HepG2 (cell line): ENCODE results near the gene SGMS1. TPM values are rescaled to one million over a fixed set of nuclear protein-coding genes. Genes with fewer than 3 reads are reported as not detected.
A peak's percentile ranks its signal among the peaks of the same experiment; 100 is the strongest.

ENCODE experiments used
- ARNT ChIP-seq: fragments of 450-650 bp; IDR thresholded peaks from 2 replicates; pipeline ENCODE4 v1.6.1; 2017
- BORCS8-MEF2B ChIP-seq: sonication (generic); formaldehyde crosslinking; IDR thresholded peaks from 2 replicates; pipeline ENCODE4 v1.8.0; 2022; ENCODE audit warnings: mild to moderate bottlenecking, missing genetic modification reagents
- HOXA5 ChIP-seq: sonication (generic); formaldehyde crosslinking; IDR thresholded peaks from 2 replicates; pipeline ENCODE4 v1.4.0; 2020; ENCODE audit warnings: missing genetic modification reagents
- KDM6A ChIP-seq: IDR thresholded peaks from 2 replicates; pipeline ENCODE4 v1.6.1; 2016; ENCODE audit warnings: low read depth
- LBX2 ChIP-seq: sonication (generic); formaldehyde crosslinking; IDR thresholded peaks from 2 replicates; pipeline ENCODE4 v1.5.0; 2020; ENCODE audit warnings: missing genetic modification reagents, mild to moderate bottlenecking, borderline replicate concordance
- NONO ChIP-seq, 2 experiments: fragments of 450-650 bp in 1 of 2; sonication (generic) in 1 of 2; formaldehyde crosslinking in 1 of 2; IDR thresholded peaks in 1 of 2; conservative IDR thresholded peaks in 1 of 2; 2 replicates each; pipeline versions ENCODE4 v1.6.1 to v1.8.0; 2017 to 2022; ENCODE audit warnings: mild to moderate bottlenecking in 1 of 2, missing genetic modification reagents in 1 of 2, moderate library complexity in 1 of 2
- NRL ChIP-seq: sonication (generic); formaldehyde crosslinking; IDR thresholded peaks from 2 replicates; pipeline ENCODE4 v1.5.0; 2020; ENCODE audit warnings: missing genetic modification reagents, mild to moderate bottlenecking, moderate library complexity, borderline replicate concordance
- PRPF4 ChIP-seq: fragments of 200-400 bp; formaldehyde crosslinking; IDR thresholded peaks from 2 replicates; pipeline ENCODE4 v1.6.1; 2016; ENCODE audit warnings: low read length, low read depth; ENCODE audit not compliant: poor library complexity, severe bottlenecking
- SALL1 ChIP-seq: sonication (generic); formaldehyde crosslinking; IDR thresholded peaks from 2 replicates; pipeline ENCODE4 v1.8.0; 2022; ENCODE audit warnings: mild to moderate bottlenecking, missing genetic modification reagents
- TARDBP ChIP-seq: sonication (generic); formaldehyde crosslinking; IDR thresholded peaks from 2 replicates; pipeline ENCODE4 v1.8.0; 2022; ENCODE audit warnings: mild to moderate bottlenecking, missing genetic modification reagents
- ZC3H13 ChIP-seq: sonication (generic); formaldehyde crosslinking; IDR thresholded peaks from 2 replicates; pipeline ENCODE4 v1.8.1; 2023; ENCODE audit warnings: mild to moderate bottlenecking, missing genetic modification reagents, moderate library complexity
- ZNF224 ChIP-seq: sonication (generic); formaldehyde crosslinking; IDR thresholded peaks from 2 replicates; pipeline ENCODE4 v1.5.0; 2020; ENCODE audit warnings: mild to moderate bottlenecking, missing genetic modification reagents
- ZNF234 ChIP-seq: sonication (generic); formaldehyde crosslinking; conservative IDR thresholded peaks from 2 replicates; pipeline ENCODE4 v1.5.1; 2020; ENCODE audit warnings: mild to moderate bottlenecking, missing genetic modification reagents
- ZNF556 ChIP-seq: sonication (generic); formaldehyde crosslinking; IDR thresholded peaks from 2 replicates; pipeline ENCODE4 v1.4.0; 2020; ENCODE audit warnings: mild to moderate bottlenecking, missing genetic modification reagents, borderline replicate concordance
- ZNF572 ChIP-seq: sonication (generic); formaldehyde crosslinking; IDR thresholded peaks from 2 replicates; pipeline ENCODE4 v1.5.1; 2020; ENCODE audit warnings: mild to moderate bottlenecking, missing genetic modification reagents
- ZNF713 ChIP-seq: sonication (generic); formaldehyde crosslinking; IDR thresholded peaks from 2 replicates; pipeline ENCODE4 v1.4.0; 2020; ENCODE audit warnings: mild to moderate bottlenecking, missing genetic modification reagents
- ZNF782 ChIP-seq: sonication (generic); formaldehyde crosslinking; IDR thresholded peaks from 2 replicates; pipeline ENCODE4 v1.4.0; 2020; ENCODE audit warnings: missing genetic modification reagents, mild to moderate bottlenecking, borderline replicate concordance
- polyA plus RNA-seq, 8 experiments: library from polyadenylated mRNA; depleted of rRNA in 3 of 8; stranded (reverse) in 7 of 8; unstranded in 1 of 8; fragments of >200 nt; fragmentation: Illumina TruSeq in 4 of 8; extraction: Trizol in 4 of 8; gene quantifications; 2 replicates each; pipeline versions ENCODE4 v1.2.1 to v1.2.3, GENCODE V29; 2011 to 2016; ENCODE audit warnings: low read depth in 4 of 8, missing spikeins in 1 of 8, mixed read lengths in 1 of 8; ENCODE audit not compliant: insufficient read depth in 1 of 8
- total RNA-seq, 5 experiments: library from RNA; depleted of rRNA; stranded (reverse); fragments of >200 nt; fragmentation: Illumina TruSeq; extraction: Trizol; gene quantifications; 2 replicates each; pipeline ENCODE4 v1.2.3, GENCODE V29; 2016; ENCODE audit warnings: low read depth in 1 of 5
- TF ChIP-seq, protein P1 (sequence below): sonication (generic); formaldehyde crosslinking; IDR thresholded peaks from one replicate; pipeline ENCODE4 v1.5.1; 2020; ENCODE audit warnings: mild to moderate bottlenecking, missing genetic modification reagents; ENCODE audit errors: not compliant biosample characterization
- TF ChIP-seq, protein P2 (sequence below): sonication (generic); formaldehyde crosslinking; IDR thresholded peaks from 2 replicates; pipeline ENCODE4 v1.5.0; 2020; ENCODE audit warnings: missing genetic modification reagents
- TF ChIP-seq, protein P3 (sequence below): sonication (generic); formaldehyde crosslinking; IDR thresholded peaks from 2 replicates; pipeline ENCODE4 v1.5.0; 2020; ENCODE audit warnings: missing genetic modification reagents

Gene SGMS1
- total and polyA plus RNA-seq, 2 of the 13 experiments (the other 11 are each of a cell fraction or from before 2014, with no cell fraction given) = 6.5 to 15.1 TPM

DNA sequence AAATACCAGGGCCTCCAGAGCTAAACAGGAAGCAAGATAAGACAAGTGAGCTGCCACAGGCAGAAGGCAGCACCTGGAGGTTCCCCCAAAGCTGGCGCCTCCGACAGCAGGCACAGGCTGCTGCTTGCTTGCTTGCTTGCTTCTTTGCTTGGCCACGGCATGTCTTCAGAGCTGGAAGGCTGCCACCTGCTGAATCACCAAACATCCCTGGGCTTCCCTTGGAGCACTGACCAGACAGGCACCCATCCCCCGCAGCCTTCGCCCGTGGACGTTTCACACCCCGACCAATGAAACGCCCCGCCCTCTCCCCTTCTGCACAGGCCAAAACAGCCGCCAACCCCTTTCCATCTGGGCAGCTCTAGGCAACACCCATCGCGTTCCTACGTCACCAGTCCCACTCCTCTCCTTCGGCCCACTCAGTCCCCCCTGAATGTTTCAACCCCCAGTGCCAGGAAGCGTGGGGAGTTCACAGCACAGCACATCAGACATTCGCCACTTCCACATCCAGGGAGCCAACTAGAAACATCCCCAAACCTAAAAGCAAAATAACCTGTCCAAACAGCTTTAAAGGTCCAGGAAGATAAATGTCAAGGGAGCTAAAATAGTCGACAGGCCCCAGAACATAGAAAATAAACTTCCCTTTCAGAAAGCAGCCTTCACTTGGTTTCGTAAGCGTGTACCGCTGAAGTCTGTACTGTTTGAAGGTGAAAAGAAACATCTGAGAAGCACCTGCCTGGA lies 1.6 kb downstream of the SGMS1 start (continued):
- no peak for TF ChIP-seq ARNT
- TF ChIP-seq ZNF572 (CRISPR knock-in tag) = no peak
- TF ChIP-seq ZNF556 (CRISPR knock-in tag) = 0 out of 2 replicates have a peak, but pooled peaks have one; percentile 58
- peak; percentile 70 for TF ChIP-seq SALL1 (CRISPR knock-in tag)
- TF ChIP-seq ZNF234 (CRISPR knock-in tag) = no peak
- TF ChIP-seq NRL (CRISPR knock-in tag) = no peak
- no peak for TF ChIP-seq PRPF4
- no peak for TF ChIP-seq LBX2 (CRISPR knock-in tag)
- no peak for TF ChIP-seq BORCS8-MEF2B (CRISPR knock-in tag)
- no peak for TF ChIP-seq ZNF224 (CRISPR knock-in tag)
- TF ChIP-seq ZC3H13 (CRISPR knock-in tag) = no peak
- peak; percentile 14; the same call in 1 of the 2 replicates for TF ChIP-seq TARDBP (CRISPR knock-in tag)
- TF ChIP-seq HOXA5 (CRISPR knock-in tag) = no peak
- no peak for TF ChIP-seq ZNF713 (CRISPR knock-in tag)
- peak; percentile 7; the same call in 1 of the 2 replicates for TF ChIP-seq ZNF782 (CRISPR knock-in tag)
- TF ChIP-seq, protein P1, sequence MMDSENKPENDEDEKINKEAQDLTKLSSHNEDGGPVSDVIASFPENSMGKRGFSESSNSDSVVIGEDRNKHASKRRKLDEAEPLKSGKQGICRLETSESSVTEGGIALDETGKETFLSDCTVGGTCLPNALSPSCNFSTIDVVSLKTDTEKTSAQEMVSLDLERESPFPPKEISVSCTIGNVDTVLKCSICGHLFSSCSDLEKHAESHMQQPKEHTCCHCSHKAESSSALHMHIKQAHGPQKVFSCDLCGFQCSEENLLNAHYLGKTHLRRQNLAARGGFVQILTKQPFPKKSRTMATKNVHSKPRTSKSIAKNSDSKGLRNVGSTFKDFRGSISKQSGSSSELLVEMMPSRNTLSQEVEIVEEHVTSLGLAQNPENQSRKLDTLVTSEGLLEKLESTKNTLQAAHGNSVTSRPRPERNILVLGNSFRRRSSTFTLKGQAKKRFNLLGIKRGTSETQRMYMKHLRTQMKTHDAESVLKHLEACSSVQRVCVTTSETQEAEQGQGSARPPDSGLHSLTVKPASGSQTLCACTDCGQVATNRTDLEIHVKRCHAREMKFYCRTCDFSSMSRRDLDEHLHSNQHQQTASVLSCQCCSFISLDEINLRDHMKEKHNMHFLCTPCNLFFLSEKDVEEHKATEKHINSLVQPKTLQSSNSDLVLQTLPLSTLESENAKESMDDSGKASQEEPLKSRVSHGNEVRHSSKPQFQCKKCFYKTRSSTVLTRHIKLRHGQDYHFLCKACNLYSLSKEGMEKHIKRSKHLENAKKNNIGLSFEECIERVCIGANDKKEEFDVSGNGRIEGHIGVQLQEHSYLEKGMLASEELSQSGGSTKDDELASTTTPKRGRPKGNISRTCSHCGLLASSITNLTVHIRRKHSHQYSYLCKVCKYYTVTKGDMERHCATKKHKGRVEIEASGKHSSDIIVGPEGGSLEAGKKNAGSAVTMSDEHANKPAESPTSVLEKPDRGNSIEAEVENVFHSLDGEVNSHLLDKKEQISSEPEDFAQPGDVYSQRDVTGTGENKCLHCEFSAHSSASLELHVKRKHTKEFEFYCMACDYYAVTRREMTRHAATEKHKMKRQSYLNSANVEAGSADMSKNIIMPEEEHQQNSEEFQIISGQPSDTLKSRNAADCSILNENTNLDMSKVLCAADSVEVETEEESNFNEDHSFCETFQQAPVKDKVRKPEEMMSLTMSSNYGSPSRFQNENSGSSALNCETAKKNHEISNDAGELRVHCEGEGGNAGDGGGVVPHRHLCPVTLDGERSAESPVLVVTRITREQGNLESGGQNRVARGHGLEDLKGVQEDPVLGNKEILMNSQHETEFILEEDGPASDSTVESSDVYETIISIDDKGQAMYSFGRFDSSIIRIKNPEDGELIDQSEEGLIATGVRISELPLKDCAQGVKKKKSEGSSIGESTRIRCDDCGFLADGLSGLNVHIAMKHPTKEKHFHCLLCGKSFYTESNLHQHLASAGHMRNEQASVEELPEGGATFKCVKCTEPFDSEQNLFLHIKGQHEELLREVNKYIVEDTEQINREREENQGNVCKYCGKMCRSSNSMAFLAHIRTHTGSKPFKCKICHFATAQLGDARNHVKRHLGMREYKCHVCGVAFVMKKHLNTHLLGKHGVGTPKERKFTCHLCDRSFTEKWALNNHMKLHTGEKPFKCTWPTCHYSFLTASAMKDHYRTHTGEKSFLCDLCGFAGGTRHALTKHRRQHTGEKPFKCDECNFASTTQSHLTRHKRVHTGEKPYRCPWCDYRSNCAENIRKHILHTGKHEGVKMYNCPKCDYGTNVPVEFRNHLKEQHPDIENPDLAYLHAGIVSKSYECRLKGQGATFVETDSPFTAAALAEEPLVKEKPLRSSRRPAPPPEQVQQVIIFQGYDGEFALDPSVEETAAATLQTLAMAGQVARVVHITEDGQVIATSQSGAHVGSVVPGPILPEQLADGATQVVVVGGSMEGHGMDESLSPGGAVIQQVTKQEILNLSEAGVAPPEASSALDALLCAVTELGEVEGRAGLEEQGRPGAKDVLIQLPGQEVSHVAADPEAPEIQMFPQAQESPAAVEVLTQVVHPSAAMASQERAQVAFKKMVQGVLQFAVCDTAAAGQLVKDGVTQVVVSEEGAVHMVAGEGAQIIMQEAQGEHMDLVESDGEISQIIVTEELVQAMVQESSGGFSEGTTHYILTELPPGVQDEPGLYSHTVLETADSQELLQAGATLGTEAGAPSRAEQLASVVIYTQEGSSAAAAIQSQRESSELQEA (CRISPR knock-in tag) = no peak
- TF ChIP-seq KDM6A = no peak
- TF ChIP-seq, protein P2, sequence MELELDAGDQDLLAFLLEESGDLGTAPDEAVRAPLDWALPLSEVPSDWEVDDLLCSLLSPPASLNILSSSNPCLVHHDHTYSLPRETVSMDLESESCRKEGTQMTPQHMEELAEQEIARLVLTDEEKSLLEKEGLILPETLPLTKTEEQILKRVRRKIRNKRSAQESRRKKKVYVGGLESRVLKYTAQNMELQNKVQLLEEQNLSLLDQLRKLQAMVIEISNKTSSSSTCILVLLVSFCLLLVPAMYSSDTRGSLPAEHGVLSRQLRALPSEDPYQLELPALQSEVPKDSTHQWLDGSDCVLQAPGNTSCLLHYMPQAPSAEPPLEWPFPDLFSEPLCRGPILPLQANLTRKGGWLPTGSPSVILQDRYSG (CRISPR knock-in tag) = no peak
- TF ChIP-seq, protein P3, sequence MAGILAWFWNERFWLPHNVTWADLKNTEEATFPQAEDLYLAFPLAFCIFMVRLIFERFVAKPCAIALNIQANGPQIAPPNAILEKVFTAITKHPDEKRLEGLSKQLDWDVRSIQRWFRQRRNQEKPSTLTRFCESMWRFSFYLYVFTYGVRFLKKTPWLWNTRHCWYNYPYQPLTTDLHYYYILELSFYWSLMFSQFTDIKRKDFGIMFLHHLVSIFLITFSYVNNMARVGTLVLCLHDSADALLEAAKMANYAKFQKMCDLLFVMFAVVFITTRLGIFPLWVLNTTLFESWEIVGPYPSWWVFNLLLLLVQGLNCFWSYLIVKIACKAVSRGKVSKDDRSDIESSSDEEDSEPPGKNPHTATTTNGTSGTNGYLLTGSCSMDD (CRISPR knock-in tag) = no peak
- no peak for TF ChIP-seq NONO (IDR thresholded peaks at IDR 0.05)
- no peak for TF ChIP-seq NONO (CRISPR knock-in tag; conservative IDR thresholded peaks at IDR 0.05)
